GM21447 (cell line): ENCODE data around the gene ZNF407.
"Not testable (repeated sequence)": the region's sequence is repeated elsewhere in the genome, so short reads cannot be mapped to it uniquely, and the experiment has no call there.

Experiments used
- ATAC-seq: cut with Tn5 transposase; IDR thresholded peaks from one replicate; pipeline ENCODE4 v1.9.1; 2021; ENCODE audit not compliant: unreplicated experiment

The ZNF407 gene

DNA sequence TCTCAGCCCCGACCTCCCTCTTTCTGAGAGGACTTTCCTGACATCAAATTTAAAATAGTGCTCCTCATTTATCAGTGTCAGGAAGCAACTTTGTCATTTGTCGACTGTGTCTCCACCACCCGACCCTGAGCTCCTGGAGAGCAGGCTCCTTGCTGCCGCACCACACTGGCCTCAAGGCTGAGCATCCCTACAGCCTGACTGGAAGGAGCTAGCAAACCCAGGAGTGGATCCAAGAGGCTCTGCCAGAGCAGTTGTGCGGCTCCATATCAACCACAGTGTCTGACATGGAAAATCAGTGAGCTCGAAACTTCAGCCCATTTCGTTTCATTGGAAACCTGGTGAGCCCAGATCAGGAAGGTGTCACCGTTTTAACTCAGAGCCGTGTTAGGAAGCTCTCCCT, 486.1 kb downstream of the ZNF407 start:
- no peak for ATAC-seq

DNA sequence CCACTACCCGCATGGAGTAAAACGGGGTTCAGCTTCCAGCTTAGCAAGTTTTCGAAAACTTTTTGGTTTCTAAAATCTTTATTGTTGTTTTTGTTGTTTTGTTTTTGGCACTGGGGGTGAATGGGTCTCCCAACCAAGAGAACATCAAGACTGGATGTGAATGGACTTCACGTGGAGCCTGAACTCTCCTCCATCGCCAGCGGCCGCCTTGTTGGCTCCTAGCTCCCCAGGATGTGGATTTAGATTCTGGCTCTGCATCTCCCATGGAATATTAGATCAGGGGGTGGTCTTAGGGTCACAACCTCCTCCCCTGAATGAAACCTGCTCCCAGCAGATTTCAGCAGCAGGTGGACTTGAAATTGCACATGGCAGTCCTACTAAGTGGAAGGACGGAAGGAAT, 488.0 kb downstream of the ZNF407 start:
- not testable (repeated sequence) for ATAC-seq

DNA sequence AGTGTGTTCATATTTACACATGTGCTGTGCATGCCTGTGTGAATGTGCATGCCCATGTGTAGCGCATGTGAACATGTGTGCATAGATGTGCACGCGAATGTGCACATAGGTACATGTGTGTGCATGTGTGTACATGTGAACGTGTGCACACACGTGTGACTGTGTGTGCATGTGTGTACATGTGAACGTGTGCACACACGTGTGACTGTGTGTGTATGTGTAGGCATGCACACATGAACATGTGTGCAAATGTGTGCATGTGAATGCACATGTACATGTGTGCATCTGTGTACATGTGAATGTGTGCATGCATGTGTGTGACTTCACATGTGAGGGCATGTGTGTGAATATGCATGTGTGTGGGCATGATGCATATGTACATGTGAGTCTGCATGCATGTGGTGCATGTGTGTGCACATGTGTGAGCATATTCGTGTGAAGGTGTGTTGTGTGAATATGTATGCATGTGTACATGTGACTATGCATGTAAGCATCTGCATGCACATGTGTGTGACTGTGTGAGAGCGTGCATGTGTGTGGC, 488.9 kb downstream of the ZNF407 start:
- ATAC-seq, result no peak

DNA sequence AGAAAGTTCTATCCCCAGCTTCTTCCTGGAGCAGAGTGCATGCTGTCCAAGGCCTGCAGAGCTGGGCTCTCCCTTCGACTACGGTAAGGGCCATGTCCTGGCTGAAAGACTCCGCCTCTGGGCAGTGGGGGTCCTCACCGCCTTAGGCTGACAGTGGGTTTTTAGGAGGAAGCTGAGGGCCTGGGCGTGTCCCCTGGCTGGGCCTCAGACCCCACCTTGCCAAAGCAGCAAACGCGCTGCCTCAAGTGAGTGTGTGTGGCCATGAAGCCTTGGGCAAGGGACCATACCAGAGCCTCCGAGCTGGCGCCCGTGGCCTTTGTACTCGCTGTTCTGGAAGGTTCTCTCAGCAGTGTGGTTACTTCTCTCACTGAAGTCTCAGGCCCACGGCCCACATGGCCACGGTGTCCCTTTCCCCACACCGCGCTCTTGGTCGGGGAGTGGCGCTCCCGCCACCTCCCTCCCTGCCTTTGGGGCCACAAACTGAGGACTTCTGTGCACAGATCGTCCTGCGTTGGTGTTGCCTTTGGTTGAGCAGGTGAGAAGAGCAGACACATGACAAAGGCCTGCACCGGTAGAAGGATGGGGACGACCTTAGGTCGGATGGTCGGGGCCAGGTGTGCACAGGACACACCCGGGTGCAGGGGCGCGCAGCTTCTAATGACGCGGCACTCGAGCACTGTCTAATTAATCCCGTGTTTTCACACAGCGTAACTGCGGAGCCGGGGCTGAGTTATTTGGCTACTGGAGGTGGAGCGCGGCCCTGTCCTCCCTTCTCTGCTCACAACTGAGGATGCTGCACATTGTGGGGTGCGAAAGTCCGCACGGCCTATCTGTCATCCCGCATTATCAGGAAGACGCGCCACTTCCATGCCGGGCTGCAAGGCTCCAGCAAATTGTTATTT, 489.7 kb downstream of the ZNF407 start:
- ATAC-seq, result no peak

DNA sequence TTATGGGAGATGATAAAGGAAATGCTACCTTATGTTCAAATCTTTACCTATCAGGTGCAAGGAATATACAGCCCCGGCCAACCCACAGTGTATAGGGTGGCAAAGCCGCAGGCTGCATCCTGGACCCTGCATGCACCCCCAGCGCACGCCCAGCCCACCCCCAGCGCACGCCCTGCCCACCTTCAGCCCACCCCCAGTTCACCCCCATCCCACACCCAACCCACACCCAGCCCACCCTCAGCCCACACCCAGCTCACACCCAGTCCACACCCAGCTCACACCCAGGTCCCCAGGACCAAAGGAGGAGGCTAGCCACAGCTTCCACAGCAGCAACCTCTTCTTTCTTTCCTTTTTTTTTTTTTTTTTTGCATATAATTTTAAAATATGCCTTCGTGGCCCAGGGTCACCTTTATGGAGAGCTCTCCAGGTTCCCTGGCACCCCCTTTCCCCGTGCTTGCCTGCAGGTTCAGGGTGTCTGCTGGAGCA, 490.4 kb downstream of the ZNF407 start:
- ATAC-seq, result no peak

DNA sequence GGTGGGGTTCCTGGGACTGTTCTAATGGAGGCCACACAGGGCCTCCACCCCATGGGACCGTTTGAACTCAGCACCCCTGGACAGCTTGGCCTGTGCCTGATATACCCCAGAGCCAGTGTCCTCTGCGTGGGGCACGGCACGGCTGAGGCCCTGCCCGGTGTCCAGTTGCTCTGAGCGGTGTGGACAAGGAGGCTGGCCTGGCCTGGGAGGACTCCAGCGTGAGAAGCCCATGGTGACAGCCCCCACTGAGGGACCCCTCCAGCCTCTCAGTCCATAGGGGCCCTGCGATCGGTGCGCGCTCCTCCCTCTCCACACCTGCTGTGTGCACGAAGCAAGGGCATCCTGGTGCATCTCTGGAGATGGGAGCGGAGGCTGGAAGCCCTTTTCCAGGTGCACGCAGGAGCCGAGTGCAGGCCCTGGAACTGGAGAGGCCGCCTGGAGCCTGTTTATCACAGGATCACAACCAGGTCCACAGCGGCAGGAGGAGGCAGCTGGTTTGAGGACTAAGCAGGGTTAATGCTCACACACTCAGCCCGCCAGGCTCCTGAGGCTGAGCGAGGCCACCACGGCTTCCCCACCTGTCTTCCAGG, 491.0 kb downstream of the ZNF407 start:
- ATAC-seq, result no peak

DNA sequence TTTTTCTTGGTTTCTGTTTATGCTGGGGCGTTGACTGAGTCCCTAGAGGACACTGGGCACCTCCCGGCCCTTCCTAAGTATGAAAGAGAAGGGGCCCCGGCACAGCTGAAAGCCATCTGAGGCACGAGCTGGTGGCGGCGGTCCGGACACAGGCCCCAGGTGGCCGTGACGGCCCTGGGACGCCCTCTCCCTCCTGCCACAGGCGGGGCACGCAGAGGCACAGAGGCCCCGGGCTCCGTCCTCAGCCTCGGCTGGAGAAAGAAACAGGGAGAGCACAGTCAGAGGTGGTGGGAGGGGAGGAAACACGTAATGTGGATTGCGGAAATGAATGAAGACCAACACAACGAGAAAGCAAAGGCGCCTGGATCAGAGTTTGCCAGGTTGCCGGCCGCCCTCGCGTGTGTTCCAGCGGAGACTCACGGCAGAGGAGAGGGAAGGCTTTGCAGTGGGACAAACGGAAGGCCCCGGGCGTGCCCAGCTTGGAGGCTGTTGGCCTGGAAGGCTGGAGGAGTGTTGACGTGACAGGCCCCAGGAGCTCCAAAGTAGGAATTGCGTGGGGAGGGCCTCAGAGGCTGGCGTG, 492.2 kb downstream of the ZNF407 start:
- no peak for ATAC-seq

DNA sequence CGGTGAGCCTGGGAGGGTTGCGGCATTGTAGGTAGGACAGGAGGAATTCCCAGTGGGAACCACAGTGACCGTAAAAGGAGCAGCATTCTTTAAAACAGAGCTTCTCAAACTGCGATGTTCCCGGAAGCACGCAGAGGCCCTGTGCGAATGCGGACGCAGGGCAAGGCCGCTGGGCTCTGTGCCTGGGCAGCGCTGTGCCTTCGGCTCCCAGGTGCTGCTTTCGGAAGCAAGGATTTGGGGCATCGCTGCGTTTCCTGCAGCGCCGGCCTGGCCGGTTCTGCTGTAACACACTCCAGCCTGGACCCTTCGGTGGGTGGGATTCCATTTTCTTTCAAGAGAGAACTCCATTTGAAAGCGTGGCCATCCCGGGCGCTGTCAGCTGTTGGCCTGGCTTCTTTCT, 492.7 kb downstream of the ZNF407 start:
- ATAC-seq, result no peak

DNA sequence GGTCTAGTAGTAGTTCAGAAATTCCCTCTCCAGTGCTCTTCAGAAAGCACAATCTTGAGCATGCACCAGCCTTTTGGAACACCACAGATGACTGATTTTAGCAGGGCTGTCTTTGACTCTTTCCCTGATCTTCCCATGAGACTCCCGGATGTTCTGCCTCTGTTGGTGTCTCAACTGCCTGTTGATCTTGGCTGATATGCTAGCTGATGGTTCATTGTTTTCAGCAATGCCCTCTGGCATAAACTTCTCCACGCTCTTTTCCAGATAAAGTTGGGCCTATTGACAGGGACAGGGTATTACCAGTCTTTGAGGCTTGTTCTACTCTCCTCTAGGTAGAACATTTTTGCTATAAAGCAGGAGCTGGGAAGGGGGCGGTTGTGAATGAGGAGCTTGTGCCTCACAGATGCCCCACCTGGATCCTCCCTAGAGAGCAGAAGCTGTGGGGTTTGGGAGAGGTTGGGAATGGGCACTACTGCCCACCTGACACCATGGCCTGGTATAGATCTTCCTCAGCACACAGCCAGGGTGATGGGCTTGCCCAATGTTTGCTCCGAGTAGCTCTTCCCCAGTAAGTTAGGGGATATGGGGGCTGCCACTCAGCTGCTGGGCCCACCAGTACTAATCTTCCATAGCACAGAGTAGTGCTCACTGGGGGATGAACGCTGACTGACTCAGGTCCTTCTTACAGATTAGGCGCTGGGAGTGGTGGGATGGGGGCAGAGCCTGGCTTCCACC, 500.0 kb downstream of the ZNF407 start:
- no peak for ATAC-seq

DNA sequence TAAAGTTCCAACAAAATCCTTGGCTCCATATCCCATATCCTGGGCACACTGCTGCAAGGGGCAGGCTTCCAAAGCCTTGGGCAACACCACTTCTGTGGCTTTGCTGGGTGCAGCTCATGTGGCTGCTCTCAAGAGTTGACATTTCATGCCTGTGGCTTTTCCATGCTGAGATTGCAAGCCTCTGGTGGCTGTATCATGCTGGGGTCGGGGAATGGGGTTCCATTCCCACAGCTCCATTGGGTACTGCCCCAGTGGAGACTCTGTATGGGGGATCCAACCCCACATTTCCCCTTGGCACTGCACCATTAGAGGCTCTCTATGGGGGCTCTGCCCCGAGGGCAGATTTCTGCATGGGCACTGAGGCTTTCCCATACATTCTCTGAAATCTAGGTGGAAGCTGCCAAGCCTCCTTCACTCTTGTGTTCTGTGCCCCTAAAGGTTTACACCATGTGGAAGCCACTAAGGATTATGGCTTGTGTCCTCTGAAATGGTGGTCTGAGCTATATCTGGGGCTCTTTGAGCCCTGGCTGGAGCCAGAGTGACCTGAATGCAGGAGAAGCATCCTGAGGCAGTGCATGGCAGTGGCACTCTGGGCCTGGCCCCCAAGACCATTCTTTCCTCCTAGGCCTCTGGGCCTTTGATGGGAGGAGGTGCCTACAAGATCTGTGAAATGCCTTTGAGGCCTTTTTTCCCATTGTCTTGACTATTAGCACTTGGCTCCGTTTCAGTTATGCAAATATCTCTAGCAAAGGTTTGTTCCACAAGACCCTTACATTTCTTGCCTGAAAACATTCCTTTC, 503.4 kb downstream of the ZNF407 start:
- no peak for ATAC-seq

DNA sequence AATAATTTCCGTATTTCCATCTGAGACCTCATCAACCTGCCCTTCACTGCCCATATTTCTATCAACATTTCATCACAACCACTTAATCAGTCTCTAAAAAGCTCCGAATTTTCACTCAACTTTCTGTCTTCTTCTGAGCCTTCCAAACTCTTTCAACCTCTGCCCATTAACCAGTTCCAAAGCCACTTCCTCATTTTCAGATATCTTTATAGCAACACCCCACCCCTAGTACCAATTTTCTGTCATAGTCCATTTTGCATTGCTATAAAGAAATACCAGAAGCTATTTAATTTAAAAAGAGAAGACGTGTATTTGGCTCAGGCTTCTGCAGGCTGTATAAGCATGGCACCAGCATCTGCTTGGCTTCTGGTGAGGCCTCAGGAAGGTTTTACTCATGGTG, 504.2 kb downstream of the ZNF407 start:
- ATAC-seq, result no peak

DNA sequence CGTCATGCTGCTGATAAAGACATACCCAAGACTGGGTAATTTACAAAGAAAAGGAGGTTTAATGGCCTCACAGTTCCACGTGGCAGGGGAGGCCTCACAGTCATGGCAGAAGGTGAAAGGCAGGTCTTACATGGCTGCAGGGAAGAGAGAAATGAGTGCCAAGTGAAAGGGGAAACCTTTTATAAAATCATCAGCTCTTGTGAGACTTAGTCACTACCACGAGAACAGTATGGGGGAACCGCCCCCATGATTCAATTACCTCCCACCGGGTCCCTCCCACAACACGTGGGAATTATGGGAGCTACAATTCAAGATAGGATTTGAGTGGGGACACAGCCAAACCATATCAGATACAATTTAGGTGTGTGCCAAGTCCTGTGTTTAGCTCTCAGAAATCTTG, 506.4 kb downstream of the ZNF407 start:
- ATAC-seq, result not testable (repeated sequence)

DNA sequence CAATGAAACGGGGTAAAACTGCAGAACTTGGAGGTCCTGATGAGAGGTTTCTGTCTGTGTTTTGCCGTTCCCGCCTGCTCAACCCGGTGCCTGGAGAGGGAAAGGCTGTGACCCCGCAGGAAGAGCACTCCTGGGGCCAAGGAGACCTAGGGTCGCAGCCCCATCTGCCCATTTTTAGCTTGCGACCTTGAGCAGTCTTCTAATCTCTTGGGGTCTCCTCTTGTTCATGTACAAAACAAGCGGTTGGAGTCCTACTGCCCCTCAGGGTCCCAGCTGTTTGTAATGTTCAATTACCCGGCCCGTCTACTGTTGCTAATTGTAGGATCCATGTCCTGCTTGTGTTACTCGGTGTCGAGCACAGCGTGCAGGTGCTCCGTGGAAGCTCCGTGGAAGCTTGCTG, 506.8 kb downstream of the ZNF407 start:
- no peak for ATAC-seq

DNA sequence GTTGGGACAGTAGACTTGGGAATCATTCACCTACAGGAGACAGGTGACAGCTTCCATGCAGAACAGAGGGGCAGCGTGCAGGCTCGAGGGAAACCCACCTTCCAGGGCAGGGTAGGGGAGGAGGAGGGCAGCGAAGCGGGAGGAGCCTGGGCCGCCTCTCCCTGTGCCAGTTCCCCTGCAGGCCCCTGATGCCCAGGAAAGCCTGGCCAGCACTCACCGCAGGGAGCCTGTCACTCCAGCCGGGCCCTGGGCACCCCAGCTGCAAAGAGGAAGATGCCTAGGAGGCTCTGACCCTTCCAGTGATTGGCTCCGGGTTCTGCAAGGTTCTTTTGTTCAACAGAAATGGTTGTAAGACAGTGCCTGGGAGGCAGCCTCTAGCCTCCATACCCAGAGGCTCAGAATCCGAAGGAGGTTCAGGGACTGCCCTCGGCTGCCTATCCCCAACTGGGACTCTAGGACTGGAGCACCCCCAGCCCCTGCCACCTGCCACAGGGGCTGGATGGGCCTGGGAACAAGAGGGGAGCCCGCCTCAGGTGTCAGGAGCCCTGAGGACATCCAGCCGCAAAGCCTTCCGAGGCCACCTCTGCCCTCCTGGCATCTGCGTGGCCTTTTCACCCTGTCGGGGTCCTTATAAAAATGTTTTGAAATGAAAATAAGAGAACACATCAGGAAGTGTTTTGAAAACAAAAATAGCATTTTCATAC, 508.0 kb downstream of the ZNF407 start:
- ATAC-seq, result no peak

DNA sequence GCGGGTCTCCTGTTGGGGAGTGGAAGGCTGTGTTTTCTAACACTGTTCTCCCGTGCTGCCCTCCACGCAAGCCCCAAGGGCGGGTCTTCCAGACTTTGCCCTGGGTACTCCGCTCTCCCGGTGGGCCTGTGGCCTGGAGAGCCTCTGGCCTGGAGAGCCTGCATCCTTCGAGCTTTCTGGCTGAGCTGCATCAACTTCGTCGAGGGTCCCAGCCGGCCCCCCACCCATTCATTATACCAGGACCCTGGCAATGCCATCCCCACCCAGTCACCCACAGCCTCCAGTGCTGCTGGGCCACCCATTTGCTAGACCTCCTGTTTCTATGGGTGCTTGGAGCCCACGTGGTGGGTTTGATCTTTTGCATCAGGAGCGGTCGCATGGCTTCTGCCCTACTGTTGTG, 509.1 kb downstream of the ZNF407 start:
- ATAC-seq, result no peak

DNA sequence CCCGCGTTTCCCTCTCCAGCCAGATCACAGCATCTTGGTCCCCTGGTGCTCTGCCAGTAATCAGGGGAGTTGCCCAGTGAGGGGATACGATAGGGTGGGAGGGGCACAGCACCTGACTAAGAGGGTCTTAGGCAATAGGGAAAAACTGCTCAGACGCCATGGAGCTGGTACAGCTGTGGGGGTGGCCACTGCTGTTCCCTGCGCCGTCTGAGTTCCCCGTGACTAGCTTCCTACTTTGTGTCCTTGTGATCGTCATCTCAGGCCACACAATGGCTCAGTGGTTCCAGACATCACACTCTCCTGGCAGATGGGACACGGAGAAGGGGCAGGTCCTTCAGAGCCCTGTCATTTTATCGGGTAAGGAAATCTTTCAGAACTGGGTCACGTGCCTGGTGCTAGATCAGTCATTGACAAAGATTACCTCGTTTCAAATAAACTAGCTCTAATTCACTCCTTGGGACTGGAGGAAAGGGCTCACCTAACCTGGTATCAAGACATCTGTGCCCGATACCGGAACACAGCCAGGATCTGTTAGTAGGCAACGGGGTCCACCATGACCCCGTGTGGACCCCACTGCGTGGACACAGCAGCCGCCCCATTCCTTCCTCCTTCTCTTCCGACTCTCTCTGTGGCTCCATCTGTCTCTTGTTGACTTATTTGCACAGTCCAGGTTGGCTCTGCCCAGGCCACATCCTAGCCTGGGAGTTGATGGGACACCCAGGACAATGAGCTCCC, 509.7 kb downstream of the ZNF407 start:
- ATAC-seq, result no peak

DNA sequence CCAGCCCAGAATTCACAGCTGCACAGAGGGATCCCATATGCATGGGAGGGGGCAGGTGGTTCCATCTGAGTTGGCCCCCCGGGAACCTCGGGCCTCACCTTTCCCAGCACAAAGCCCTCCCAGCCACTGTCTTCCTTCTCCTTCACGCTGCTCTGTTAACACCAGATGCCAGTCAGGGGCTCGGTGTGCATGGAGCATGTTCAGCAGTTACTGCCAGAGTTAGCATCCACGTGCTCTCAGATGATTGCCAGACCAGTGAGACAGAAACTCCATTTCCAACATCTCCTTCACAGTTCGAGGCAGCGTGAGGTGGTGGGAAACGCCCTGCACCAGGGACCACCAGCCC, 510.2 kb downstream of the ZNF407 start:
- no peak for ATAC-seq

DNA sequence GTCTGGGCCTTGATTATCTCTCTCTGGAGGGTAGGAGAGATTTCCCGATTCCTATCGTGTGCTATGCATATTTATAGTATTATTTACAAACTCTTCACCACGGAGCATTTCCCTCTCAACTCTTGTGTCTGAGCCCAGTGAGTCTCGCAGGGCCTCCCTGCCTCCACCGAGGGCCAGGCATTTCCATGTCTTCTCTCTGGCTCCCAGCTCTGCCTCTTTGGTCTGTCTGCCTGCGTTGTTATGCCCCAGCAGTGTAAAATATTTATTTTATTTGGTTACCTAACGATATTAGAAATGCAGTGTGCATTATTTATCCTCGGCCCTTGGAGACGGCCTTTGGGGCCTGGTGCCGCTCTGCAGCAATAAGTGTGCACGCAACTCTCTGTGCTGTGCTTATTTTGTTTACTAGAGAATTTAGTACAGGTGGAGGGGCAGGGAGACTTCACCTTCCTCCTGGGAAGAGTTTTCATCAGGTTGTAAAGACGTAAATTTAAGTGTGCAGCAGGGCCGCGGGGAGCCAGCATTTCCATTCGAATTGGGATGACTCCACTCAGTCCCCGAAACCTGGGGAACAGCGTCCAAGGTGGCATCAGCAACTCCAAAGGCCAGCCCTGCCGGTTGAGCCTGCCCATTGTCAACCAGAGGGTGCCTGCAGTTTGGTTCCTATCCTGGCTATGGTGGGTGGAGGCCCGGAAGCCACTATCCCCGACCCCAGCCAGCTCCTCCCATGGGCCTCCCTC, 511.1 kb downstream of the ZNF407 start:
- ATAC-seq, result no peak

DNA sequence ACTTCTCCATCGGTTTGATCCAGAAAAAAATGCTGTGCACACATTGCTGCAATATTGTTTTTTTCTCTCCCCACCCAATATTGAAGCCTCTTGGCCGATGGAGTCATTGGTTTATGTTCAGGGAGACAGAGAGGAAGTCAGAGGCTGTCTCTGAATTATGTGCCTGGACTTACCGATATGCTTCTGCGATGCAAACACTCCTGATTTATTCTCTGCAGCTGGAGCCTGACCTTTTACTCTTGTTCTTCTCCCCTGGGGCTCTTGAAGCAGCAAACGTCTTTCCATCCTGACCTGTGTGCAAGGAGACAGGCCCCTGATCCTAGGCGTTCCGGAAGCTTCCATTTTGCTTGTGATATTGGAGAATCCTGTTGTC, 511.6 kb downstream of the ZNF407 start:
- no peak for ATAC-seq
